ENCODE data around the gene SEMA3C. TPM values are rescaled to one million over a fixed set of nuclear protein-coding genes. Genes with fewer than 3 reads are reported as not detected.

SEMA3C gene
- total RNA-seq, 1 donor from 2014 or later = 496 TPM

DNA sequence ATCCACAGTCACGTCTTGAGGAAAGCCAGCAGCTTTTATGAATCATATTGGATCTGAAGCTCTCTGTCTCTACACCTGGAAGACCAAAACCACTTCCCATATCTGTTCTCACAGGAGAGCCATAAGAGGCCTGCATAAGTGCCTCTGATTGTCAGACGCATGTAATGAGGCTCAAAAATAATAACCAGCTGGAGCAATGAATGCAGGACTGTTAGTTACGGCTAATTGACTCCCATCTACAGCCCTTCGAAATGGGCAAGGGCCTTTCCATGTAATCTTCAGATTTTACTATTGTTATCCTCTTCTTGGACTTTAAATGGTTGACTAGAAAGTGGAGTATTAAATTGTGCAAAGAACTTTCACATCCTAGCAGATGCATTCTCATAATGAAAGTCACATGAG, 4.4 kb upstream of the SEMA3C start:
- peaks cover 51% of the 10 kb centered on the region for H3K4me1 Mint-ChIP-seq
- no peak for DNase-seq (ENCODE audit: low spot score in 2 of 2, unreplicated experiment in 2 of 2)
- no peak overlapping the region for H3K4me3 Mint-ChIP-seq

DNA sequence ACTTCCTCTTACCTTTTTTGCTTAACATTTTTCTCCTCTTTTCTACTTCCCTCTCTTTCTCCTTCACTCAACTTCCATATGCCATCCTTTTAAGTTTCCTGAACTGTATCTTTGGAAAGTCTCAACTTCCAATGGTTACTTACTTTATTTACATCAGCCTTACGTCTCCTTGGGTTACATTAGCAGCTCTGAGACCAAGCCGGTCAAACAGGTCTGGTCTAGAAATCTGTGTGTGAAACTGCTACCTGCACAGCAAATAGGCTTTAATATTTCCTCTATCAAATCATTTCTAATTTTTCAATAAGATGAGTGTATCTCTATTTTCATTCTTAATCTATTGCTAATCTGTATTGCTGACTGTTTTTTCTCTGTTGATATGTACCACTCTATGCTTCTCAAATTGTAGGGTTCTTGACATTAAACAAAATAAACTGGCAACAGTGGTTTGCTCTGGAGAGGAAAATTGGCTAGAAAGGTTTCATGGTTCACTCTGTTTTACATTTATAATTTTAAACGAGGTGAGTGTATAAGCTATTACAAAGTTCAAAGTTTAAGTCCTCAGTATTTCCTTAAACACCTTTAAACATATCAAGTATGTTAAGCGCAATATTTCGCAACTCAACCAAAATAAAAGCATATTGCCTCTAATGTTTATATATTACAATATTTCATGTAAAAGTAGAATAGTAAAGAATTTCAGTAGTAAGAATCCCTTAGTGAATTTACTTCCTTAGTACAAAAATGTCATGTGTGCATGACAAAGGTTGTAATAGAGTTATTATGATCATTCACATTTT, 3.6 kb upstream of the SEMA3C start:
- peaks cover 51% of the 10 kb centered on the region for H3K4me1 Mint-ChIP-seq
- DNase-seq (ENCODE audit: low spot score in 2 of 2, unreplicated experiment in 2 of 2) = no peak
- peak overlapping the region; percentile 92 for H3K27ac Mint-ChIP-seq
- TF ChIP-seq CTCF (IDR thresholded peaks at IDR 0.05; ENCODE audit: unreplicated experiment) = no peak
- H3K9me3 Mint-ChIP-seq = peaks cover 3% of the 10 kb centered on the region
- peaks cover 2% of the 10 kb centered on the region for H3K36me3 Mint-ChIP-seq
- no peaks in the 10 kb centered on the region for H3K27me3 Mint-ChIP-seq (ENCODE audit: low read depth)
- H3K4me3 Mint-ChIP-seq = peak overlapping the region; percentile 25

More for the DNA sequence above, 4.4 kb upstream of the SEMA3C start:
- Mint-ChIP-seq H3K36me3 (peaks cover 2% of the 10 kb centered on the region), H3K27me3 (ENCODE audit: low read depth) (no peaks in the 10 kb centered on the region), H3K9me3 (peaks cover 3% of the 10 kb centered on the region), H3K27ac (peak overlapping the region; percentile 83)
- no peak for TF ChIP-seq CTCF (IDR thresholded peaks at IDR 0.05; ENCODE audit: unreplicated experiment)

- Mint-ChIP-seq H3K4me3 (no peak overlapping the region), H3K36me3 (peaks cover 7% of the 10 kb centered on the region), H3K27me3 (ENCODE audit: low read depth) (no peaks in the 10 kb centered on the region), H3K4me1 (peaks cover 61% of the 10 kb centered on the region), H3K27ac (peak overlapping the region; percentile 98), H3K9me3 (no peaks in the 10 kb centered on the region)
- TF ChIP-seq CTCF (IDR thresholded peaks at IDR 0.05; ENCODE audit: unreplicated experiment) = no peak
- DNase-seq (ENCODE audit: low spot score in 2 of 2, unreplicated experiment in 2 of 2) = no peak
Measured at GRCh38 chr7:80921130-80921529, 2.3 kb upstream of the SEMA3C start.

GRCh38 chr7:80918399-80918798, 452 bp downstream of the SEMA3C start:
- no peaks in the 10 kb centered on the region for H3K9me3 Mint-ChIP-seq
- peaks cover 28% of the 10 kb centered on the region for H3K36me3 Mint-ChIP-seq
- H3K27me3 Mint-ChIP-seq (ENCODE audit: low read depth) = no peaks in the 10 kb centered on the region
- TF ChIP-seq CTCF (IDR thresholded peaks at IDR 0.05; ENCODE audit: unreplicated experiment) = no peak
- H3K27ac Mint-ChIP-seq = peak overlapping the region; percentile 99
- no peak for DNase-seq (ENCODE audit: low spot score in 2 of 2, unreplicated experiment in 2 of 2)
- peak overlapping the region; percentile 98 for H3K4me3 Mint-ChIP-seq
- peaks cover 72% of the 10 kb centered on the region for H3K4me1 Mint-ChIP-seq

DNA sequence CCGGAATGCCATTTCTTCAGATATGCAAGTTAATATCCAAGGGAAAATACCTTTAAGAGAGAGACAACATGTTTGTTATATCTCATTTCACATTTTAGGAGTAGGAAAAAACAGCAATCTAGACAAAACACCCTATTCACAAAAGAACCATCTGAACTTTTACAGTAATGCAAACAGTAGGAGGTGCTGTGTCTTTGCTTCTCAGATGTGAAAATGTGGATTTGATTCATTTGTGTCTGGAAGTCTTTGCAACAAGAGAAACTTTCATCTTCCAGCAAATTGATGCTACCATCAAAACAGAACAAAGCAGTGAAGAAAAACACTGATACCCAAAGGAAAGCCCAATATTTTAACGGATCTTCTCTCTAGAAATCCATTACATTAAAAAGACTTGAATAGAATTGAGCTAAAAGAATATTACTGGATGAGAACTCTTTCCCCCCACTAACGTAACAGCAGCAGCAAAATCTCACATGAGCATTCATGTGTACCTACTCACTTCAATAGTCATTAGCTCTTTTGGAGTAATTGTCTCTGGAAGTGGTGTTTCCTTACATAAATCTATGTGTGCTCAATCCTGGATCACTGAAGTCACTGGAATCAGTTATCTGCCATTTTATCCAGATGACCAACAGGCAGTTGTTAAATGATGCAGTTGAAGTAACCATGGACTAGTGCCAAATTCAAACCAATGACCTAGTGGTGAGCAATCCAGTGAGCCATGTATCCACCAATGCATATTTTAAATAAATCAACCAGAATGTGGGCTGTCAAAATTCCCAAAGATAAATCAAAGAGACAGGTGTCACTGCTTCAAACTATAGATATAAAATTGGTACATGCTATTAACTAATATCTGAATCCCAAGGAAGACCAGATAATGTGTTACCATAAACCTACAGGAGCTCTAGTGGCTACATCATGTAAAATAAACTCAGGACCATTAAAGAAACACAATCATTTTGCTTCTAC, 1.8 kb downstream of the SEMA3C start:
- Mint-ChIP-seq H3K4me3 (peak overlapping the region; percentile 98), H3K27ac (peak overlapping the region; percentile 99), H3K9me3 (no peaks in the 10 kb centered on the region), H3K4me1 (peaks cover 71% of the 10 kb centered on the region), H3K27me3 (ENCODE audit: low read depth) (no peaks in the 10 kb centered on the region), H3K36me3 (peaks cover 33% of the 10 kb centered on the region)
- TF ChIP-seq CTCF (IDR thresholded peaks at IDR 0.05; ENCODE audit: unreplicated experiment) = peak; percentile 41
- no peak for DNase-seq (ENCODE audit: low spot score in 2 of 2, unreplicated experiment in 2 of 2)
